Measurements from ENCODE around the gene MTCL3.

The MTCL3 gene

GRCh38 chr6:127452803-127453202, 66.3 kb downstream of the MTCL3 start:
- TF ChIP-seq, protein P1, sequence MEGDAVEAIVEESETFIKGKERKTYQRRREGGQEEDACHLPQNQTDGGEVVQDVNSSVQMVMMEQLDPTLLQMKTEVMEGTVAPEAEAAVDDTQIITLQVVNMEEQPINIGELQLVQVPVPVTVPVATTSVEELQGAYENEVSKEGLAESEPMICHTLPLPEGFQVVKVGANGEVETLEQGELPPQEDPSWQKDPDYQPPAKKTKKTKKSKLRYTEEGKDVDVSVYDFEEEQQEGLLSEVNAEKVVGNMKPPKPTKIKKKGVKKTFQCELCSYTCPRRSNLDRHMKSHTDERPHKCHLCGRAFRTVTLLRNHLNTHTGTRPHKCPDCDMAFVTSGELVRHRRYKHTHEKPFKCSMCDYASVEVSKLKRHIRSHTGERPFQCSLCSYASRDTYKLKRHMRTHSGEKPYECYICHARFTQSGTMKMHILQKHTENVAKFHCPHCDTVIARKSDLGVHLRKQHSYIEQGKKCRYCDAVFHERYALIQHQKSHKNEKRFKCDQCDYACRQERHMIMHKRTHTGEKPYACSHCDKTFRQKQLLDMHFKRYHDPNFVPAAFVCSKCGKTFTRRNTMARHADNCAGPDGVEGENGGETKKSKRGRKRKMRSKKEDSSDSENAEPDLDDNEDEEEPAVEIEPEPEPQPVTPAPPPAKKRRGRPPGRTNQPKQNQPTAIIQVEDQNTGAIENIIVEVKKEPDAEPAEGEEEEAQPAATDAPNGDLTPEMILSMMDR (conservative IDR thresholded peaks at IDR 0.05): no peak

More at GRCh38 chr6:127452803-127453202, 66.3 kb downstream of the MTCL3 start:
- Mint-ChIP-seq H3K36me3 (ENCODE audit: insufficient read depth in 1 of 3, low read depth in 3 of 3) (peaks cover 0 to 20% (median 4%) of the 10 kb centered on the region in 3 experiments), H3K9me3 (no peaks in the 10 kb centered on the region), H3K4me3 (no peak overlapping the region), H3K4me1 (peaks cover 16 to 20% of the 10 kb centered on the region in 2 experiments), H3K27ac (no peak overlapping the region), H3K27me3 (ENCODE audit: low read depth) (no peaks in the 10 kb centered on the region)
- H3K23me2 ChIP-seq (ENCODE audit: insufficient read length, low read depth, low read length, poor library complexity, severe bottlenecking): no peaks in the 10 kb centered on the region
- H2BK15ac ChIP-seq (ENCODE audit: low read depth, low read length): no peak overlapping the region
- H3K56ac ChIP-seq (ENCODE audit: insufficient read length, low read depth, low read length): no peak overlapping the region
- no peak overlapping the region for H2AK5ac ChIP-seq (ENCODE audit: insufficient read length, low read length)
- no peaks in the 10 kb centered on the region for H3K79me1 ChIP-seq (ENCODE audit: insufficient read depth, low read depth, low read length, poor library complexity, severe bottlenecking)
- H3K23ac ChIP-seq (ENCODE audit: insufficient read length, low read depth, low read length): no peak overlapping the region
- no peaks in the 10 kb centered on the region for H4K20me1 ChIP-seq (ENCODE audit: control insufficient read depth, insufficient read depth, insufficient read length)
- H2BK20ac ChIP-seq (ENCODE audit: low read depth, low read length, poor library complexity, severe bottlenecking): no peak overlapping the region
- no peak overlapping the region for H3T11ph ChIP-seq (ENCODE audit: low read length)
- H3K27me3 ChIP-seq (ENCODE audit: insufficient read depth, low read length): no peaks in the 10 kb centered on the region
- H4K91ac ChIP-seq (ENCODE audit: insufficient read length, low read depth, low read length): no peak overlapping the region
- no peak overlapping the region for H2BK120ac ChIP-seq (ENCODE audit: low read depth, low read length, poor library complexity, severe bottlenecking)
- no peaks in the 10 kb centered on the region for H3K79me2 ChIP-seq (ENCODE audit: insufficient read depth, low read length)
- no peak overlapping the region for H3K4ac ChIP-seq (ENCODE audit: low read depth, low read length)
- no peak overlapping the region for H3K27ac ChIP-seq (ENCODE audit: insufficient read length, low read depth, low read length)
- no peaks in the 10 kb centered on the region; the same call in 1 of the 2 replicates for H3K4me1 ChIP-seq (ENCODE audit: insufficient read depth, low read length)
- H3K14ac ChIP-seq (ENCODE audit: insufficient read depth, low read length): no peak overlapping the region
- DNase-seq: no peak
- H3K18ac ChIP-seq (ENCODE audit: insufficient read length, low read depth, low read length): no peak overlapping the region
- H4K5ac ChIP-seq (ENCODE audit: insufficient read length, low read depth, low read length): no peak overlapping the region
- no peaks in the 10 kb centered on the region for H3K9me3 ChIP-seq (ENCODE audit: control insufficient read depth, low read depth, low read length)
- no peak overlapping the region for H2BK12ac ChIP-seq (ENCODE audit: insufficient read length, low read depth, low read length)
- no peak overlapping the region for H3K4me2 ChIP-seq (ENCODE audit: insufficient read depth, insufficient read length, low read length)
- H2AFZ ChIP-seq (ENCODE audit: low read length): no peak overlapping the region
- H4K8ac ChIP-seq (replicated peaks; ENCODE audit: insufficient read length, low read depth, low read length): no peak overlapping the region
- H2BK5ac ChIP-seq (ENCODE audit: insufficient read length, low read length): no peak overlapping the region
- no peak overlapping the region for H3K9ac ChIP-seq (ENCODE audit: extremely low read depth, insufficient read length, low read length)

All from H9 (cell line).